ENCODE measurements around the gene BDH1. TPM values are rescaled to one million over a fixed set of nuclear protein-coding genes. Genes with fewer than 3 reads are reported as not detected.

The BDH1 gene
- total and polyA plus RNA-seq, 5 donors: 13.2 to 30.5 (median 22.8) TPM

DNA sequence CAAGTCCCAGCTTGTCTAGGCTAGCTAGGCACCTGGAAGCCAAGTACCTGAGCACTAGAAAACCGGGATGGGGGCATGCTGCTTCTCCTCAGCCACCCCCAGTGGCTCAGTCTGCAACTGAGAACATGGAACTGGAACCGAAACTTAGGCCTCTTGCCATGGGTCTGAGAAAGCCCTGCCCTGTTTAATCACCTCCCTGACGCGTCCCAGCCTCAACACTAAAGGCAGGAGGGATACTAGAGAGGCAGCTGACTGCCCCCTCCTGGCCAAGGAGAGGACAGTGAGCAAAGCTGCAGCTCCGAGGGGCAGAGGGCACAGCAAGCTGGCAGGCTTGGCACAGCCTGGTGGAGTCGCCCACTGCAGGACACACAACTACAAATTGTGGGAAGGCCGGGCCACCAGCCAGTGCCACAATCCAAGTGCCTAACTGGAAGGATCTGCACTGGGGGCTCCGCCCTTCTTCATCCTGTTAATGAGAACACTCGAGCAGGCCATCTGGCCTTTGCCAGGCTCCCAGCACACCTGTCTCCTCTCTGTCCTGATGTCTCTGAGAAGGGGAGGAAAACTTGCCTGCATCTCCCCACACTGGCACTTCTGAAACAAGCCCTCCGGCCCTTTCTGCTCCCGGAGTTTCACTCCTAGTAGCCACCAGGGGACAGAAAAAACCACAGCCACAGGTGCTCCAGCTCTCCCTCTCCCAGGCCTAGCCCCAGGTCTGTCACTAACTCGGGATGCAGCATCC, 53.7 kb downstream of the BDH1 start:
- WGBS: 79% methylated on average over 12 of the region's 12 CpGs
- intact Hi-C loops (cut with DNase I): no loop called here

DNA sequence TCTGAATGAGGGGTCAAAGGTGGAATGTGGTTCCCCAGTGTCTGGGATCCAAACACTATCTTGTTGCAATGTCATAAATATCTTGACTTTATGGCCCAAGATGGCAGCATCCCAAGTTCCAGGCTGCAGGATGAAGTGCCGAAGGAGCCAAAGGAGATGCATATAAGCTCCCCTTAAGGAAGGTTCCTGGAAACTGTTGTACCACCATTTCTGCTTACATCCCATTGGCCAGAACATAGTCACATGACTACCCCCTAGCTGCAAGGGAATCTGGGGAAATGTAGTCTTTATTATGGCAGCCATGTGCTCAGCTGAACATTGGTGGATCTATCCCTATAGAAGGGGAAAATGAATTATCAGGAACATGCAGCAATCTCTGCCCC, 54.3 kb downstream of the BDH1 start:
- ATAC-seq (no peak), DNase-seq (no peak)
- Histone ChIP-seq H3K27ac (ENCODE audit: low read length) (no peak overlapping the region), H3K4me3 (ENCODE audit: low read length) (no peak overlapping the region), H3K4me1 (ENCODE audit: control insufficient read depth, insufficient read depth, low read length) (no peaks in the 10 kb centered on the region), H3K27me3 (ENCODE audit: control insufficient read depth, insufficient read depth) (no peaks in the 10 kb centered on the region), H3K9me3 (ENCODE audit: control insufficient read depth, low read length) (no peaks in the 10 kb centered on the region)
- 98% methylated on average over 1 of the region's 1 CpG for WGBS
- intact Hi-C loops (cut with DNase I): no loop called here

More for the DNA sequence above, 53.7 kb downstream of the BDH1 start:
- Histone ChIP-seq H3K4me1 (ENCODE audit: control insufficient read depth, insufficient read depth, low read length) (no peaks in the 10 kb centered on the region), H3K9me3 (ENCODE audit: control insufficient read depth, low read length) (no peaks in the 10 kb centered on the region), H3K27me3 (ENCODE audit: control insufficient read depth, insufficient read depth) (no peaks in the 10 kb centered on the region), H3K4me3 (ENCODE audit: low read length) (no peak overlapping the region), H3K27ac (ENCODE audit: low read length) (no peak overlapping the region)
- ATAC-seq (peak; percentile 44 to 55), DNase-seq (peak in 2 of 3 donors; percentile 41 to 68)

- ATAC-seq: no peak
- Histone ChIP-seq H3K4me3 (ENCODE audit: low read length) (no peak overlapping the region), H3K27me3 (ENCODE audit: control insufficient read depth, insufficient read depth) (no peaks in the 10 kb centered on the region), H3K27ac (ENCODE audit: low read length) (no peak overlapping the region), H3K4me1 (ENCODE audit: control insufficient read depth, insufficient read depth, low read length) (no peaks in the 10 kb centered on the region), H3K9me3 (ENCODE audit: control insufficient read depth, low read length) (no peaks in the 10 kb centered on the region)
- intact Hi-C loops (cut with DNase I): no loop called here
- DNase-seq: no peak
Observed at GRCh38 chr3:197500812-197501211, 55.0 kb downstream of the BDH1 start.

- DNase-seq (no peak), ATAC-seq (no peak)
- Histone ChIP-seq H3K4me3 (ENCODE audit: low read length) (no peak overlapping the region), H3K9me3 (ENCODE audit: control insufficient read depth, low read length) (no peaks in the 10 kb centered on the region), H3K27me3 (ENCODE audit: control insufficient read depth, insufficient read depth) (no peaks in the 10 kb centered on the region), H3K4me1 (ENCODE audit: control insufficient read depth, insufficient read depth, low read length) (no peaks in the 10 kb centered on the region), H3K27ac (ENCODE audit: low read length) (no peak overlapping the region)
- 96% methylated on average over 8 of the region's 8 CpGs for WGBS
- intact Hi-C loops (cut with DNase I): no loop called here
Observed at GRCh38 chr3:197499427-197499826, 56.3 kb downstream of the BDH1 start.

DNA sequence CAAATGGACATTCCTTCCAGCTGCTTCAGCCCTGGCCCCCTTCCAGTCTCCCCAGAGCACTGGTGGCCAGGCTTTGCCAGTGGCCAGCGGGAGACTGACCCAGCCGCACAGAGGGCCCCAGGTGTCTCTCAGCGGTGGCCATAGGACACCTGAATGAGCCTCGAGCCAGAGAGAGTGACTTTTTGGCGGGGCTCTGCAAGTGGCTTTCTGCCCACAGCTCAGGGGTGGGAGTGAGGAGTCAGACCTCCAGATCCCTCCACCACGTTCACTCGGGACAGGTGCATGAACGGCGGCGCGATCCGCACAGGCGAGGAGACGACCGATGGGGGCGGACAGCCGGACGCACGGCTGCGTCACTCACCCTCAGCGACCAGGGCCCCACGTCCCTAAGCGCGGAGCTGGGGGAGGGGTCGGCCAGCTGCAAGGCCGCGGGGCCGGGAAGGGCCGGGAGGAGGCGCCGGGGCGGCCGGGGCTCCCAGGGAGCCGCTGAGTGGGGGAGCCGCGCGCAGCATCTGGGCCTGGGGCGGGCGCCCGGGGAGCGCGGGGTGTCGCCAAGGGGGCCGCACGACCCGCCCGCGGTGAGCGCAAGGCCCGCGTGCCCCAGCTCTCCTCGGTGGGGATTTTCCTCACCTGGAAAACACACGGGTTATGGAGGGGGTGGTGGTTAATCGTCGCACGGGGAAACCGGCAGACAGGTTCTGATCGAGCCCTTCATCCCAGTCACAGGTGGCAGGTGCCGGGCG, 57.1 kb downstream of the BDH1 start:
- Histone ChIP-seq H3K27me3 (ENCODE audit: control insufficient read depth, insufficient read depth) (no peaks in the 10 kb centered on the region), H3K4me1 (ENCODE audit: control insufficient read depth, insufficient read depth, low read length) (no peaks in the 10 kb centered on the region), H3K27ac (ENCODE audit: low read length) (no peak overlapping the region), H3K9me3 (ENCODE audit: control insufficient read depth, low read length) (no peaks in the 10 kb centered on the region), H3K4me3 (ENCODE audit: low read length) (no peak overlapping the region)
- ATAC-seq: no peak
- no peak for DNase-seq
- WGBS: 89% methylated on average over 60 of the region's 60 CpGs
- intact Hi-C loops (cut with DNase I): no loop called here

DNA sequence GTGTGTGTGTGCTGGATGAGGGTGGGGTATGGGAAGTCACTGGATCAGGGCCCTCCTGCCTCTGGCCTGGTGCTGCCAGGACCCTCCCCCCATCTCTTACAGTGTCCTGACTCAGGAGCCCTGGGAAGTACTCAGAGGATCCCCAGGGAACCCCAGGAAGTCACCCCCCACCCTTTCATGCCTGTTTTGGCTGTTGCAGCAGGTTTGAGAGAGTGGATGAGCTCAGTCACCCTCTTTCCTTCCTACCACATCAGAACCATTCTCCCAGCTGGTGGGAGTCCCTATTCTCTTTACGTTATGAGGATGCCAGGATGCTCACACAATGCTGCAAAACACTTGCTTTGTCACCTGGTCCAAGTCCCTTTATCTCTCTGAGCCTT, 59.0 kb downstream of the BDH1 start:
- no peak overlapping the region for H3K27ac ChIP-seq (ENCODE audit: low read length)
- H3K27me3 ChIP-seq (ENCODE audit: control insufficient read depth, insufficient read depth): no peaks in the 10 kb centered on the region
- H3K4me3 ChIP-seq (ENCODE audit: low read length): no peak overlapping the region
- ATAC-seq (peak in 1 of 2 donors; percentile 37), DNase-seq (no peak)
- 71% methylated on average over 1 of the region's 1 CpG for WGBS
- no peaks in the 10 kb centered on the region for H3K4me1 ChIP-seq (ENCODE audit: control insufficient read depth, insufficient read depth, low read length)
- intact Hi-C loops (cut with DNase I): no loop called here
- no peaks in the 10 kb centered on the region for H3K9me3 ChIP-seq (ENCODE audit: control insufficient read depth, low read length)

- no peak overlapping the region for H3K4me3 ChIP-seq (ENCODE audit: low read length)
- H3K9me3 ChIP-seq (ENCODE audit: control insufficient read depth, low read length): no peaks in the 10 kb centered on the region
- intact Hi-C loops (cut with DNase I): no loop called here
- WGBS: 63% methylated on average over 9 of the region's 9 CpGs
- no peaks in the 10 kb centered on the region for H3K27me3 ChIP-seq (ENCODE audit: control insufficient read depth, insufficient read depth)
- DNase-seq: no peak
- H3K27ac ChIP-seq (ENCODE audit: low read length): no peak overlapping the region
- peak; percentile 14 to 73 for ATAC-seq
- H3K4me1 ChIP-seq (ENCODE audit: control insufficient read depth, insufficient read depth, low read length): no peaks in the 10 kb centered on the region
Observed at GRCh38 chr3:197495999-197496745, 59.6 kb downstream of the BDH1 start.

DNA sequence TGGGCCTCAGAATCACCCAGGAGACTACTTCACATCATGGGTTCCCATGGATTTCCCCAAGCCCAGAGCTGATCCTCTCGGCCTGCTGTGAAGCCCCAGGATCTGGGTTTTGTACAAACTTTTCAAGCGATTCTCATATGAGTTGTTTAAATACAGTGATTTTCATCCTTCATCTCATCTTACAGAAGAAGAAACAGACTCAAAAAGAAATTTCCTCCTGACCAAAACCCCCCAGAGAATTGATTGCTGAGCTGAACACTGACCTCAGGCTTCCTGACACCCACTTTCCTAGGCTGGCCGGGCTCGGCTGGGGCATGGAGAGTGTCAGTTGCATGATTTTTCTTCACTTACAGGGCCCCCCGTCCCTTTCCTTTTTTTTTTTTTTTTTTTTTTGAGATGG, 60.3 kb downstream of the BDH1 start:
- intact Hi-C loops (cut with DNase I): no loop called here
- Histone ChIP-seq H3K4me3 (ENCODE audit: low read length) (no peak overlapping the region), H3K4me1 (ENCODE audit: control insufficient read depth, insufficient read depth, low read length) (no peaks in the 10 kb centered on the region), H3K27ac (ENCODE audit: low read length) (no peak overlapping the region), H3K27me3 (ENCODE audit: control insufficient read depth, insufficient read depth) (no peaks in the 10 kb centered on the region), H3K9me3 (ENCODE audit: control insufficient read depth, low read length) (no peaks in the 10 kb centered on the region)
- DNase-seq: no peak
- ATAC-seq: no peak
- WGBS: 65% methylated on average over 5 of the region's 5 CpGs

GRCh38 chr3:197495059-197495455, 60.7 kb downstream of the BDH1 start:
- intact Hi-C loops (cut with DNase I): no loop called here
- Histone ChIP-seq H3K4me3 (ENCODE audit: low read length) (no peak overlapping the region), H3K27ac (ENCODE audit: low read length) (no peak overlapping the region), H3K9me3 (ENCODE audit: control insufficient read depth, low read length) (no peaks in the 10 kb centered on the region), H3K27me3 (ENCODE audit: control insufficient read depth, insufficient read depth) (no peaks in the 10 kb centered on the region), H3K4me1 (ENCODE audit: control insufficient read depth, insufficient read depth, low read length) (no peaks in the 10 kb centered on the region)
- ATAC-seq (peak in 1 of 2 donors; percentile 27), DNase-seq (no peak)
- WGBS: 65% methylated on average over 8 of the region's 8 CpGs

GRCh38 chr3:197494366-197495058, 61.3 kb downstream of the BDH1 start:
- intact Hi-C loops (cut with DNase I): no loop called here
- Histone ChIP-seq H3K27ac (ENCODE audit: low read length) (no peak overlapping the region), H3K4me3 (ENCODE audit: low read length) (no peak overlapping the region), H3K4me1 (ENCODE audit: control insufficient read depth, insufficient read depth, low read length) (no peaks in the 10 kb centered on the region), H3K9me3 (ENCODE audit: control insufficient read depth, low read length) (no peaks in the 10 kb centered on the region), H3K27me3 (ENCODE audit: control insufficient read depth, insufficient read depth) (no peaks in the 10 kb centered on the region)
- ATAC-seq (no peak), DNase-seq (no peak)
- 61% methylated on average over 10 of the region's 10 CpGs for WGBS

DNA sequence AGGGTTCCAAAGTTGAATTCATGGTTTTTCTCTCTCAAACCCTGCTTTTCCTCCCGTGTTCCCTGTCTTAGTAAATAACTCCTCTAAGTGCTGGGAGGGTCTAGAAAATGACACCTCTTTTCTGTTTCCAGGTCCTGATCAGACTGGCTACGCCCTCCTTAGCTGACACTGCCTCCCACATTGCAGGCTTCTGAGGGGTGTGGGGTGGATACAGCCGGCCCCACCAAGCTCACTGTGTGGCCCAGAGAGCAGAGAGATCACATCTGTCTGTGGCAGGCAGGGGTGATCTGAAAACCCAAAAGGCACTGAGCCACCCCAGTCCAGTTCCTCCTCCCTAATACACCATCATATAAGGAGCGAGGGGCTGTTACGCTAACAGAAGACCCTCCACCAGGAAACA, 62.7 kb downstream of the BDH1 start:
- WGBS: 73% methylated on average over 5 of the region's 5 CpGs
- ATAC-seq (no peak), DNase-seq (no peak)
- H3K9me3 ChIP-seq (ENCODE audit: control insufficient read depth, low read length): no peaks in the 10 kb centered on the region
- no peak overlapping the region for H3K4me3 ChIP-seq (ENCODE audit: low read length)
- H3K4me1 ChIP-seq (ENCODE audit: control insufficient read depth, insufficient read depth, low read length): no peaks in the 10 kb centered on the region
- no peak overlapping the region for H3K27ac ChIP-seq (ENCODE audit: low read length)
- no peaks in the 10 kb centered on the region for H3K27me3 ChIP-seq (ENCODE audit: control insufficient read depth, insufficient read depth)
- intact Hi-C loops (cut with DNase I): no loop called here
